IMR-90 (cell line): ENCODE results near the gene SAT1. TPM values are rescaled to one million over a fixed set of nuclear protein-coding genes. Genes with fewer than 3 reads are reported as not detected.

Experiments used
- ATAC-seq: fragments of 200-7000 bp; cut with Tn5 transposase; 2 replicates; pipeline ENCODE4 v1.9.1; 2020; ENCODE audit warnings: low read depth, mild to moderate bottlenecking, moderate library complexity
- BruUV-seq: library from RNA; stranded (reverse); fragments of 400-500 nt; replicated peaks from 2 replicates; lab custom pipeline; 2021; lab: Mats Ljungman, UMichigan
- CTCF ChIA-PET: fragments of 300-600 bp; formaldehyde crosslinking; extraction: SDS; loops from one replicate; lab custom pipeline; 2021; ENCODE audit warnings: antibody characterized with exemption; lab: Yijun Ruan, JAX
- POLR2A ChIA-PET: fragments of 300-600 bp; sonication (Branson Sonifier 250); formaldehyde crosslinking; loops from one replicate; lab custom pipeline; 2022; ENCODE audit warnings: antibody characterized with exemption; ENCODE audit not compliant: unreplicated experiment; lab: Charles Lee
- DNase-seq: peaks from one replicate; pipeline ENCODE4 v3.0.0; 2013
- H2AFZ ChIP-seq: replicated peaks from 2 replicates; pipeline ENCODE3; 2013; ENCODE audit warnings: low read length, mild to moderate bottlenecking; ENCODE audit not compliant: poor library complexity
- H2AK5ac ChIP-seq: 2 replicates; pipeline ENCODE4 v1.6.1; 2013; ENCODE audit warnings: low read depth, low read length, inconsistent platforms
- H2AK9ac ChIP-seq: replicated peaks from 2 replicates; pipeline ENCODE3; 2013; ENCODE audit warnings: mild to moderate bottlenecking, low read depth, low read length, moderate library complexity; ENCODE audit not compliant: poor library complexity
- H2BK120ac ChIP-seq: 2 replicates; pipeline ENCODE4 v1.6.1; 2013; ENCODE audit warnings: low read depth, low read length, inconsistent platforms
- H2BK15ac ChIP-seq: 3 replicates; pipeline ENCODE4 v1.6.1; 2013; ENCODE audit warnings: low read depth, low read length, inconsistent platforms
- H2BK20ac ChIP-seq: 2 replicates; pipeline ENCODE4 v1.6.1; 2013; ENCODE audit warnings: low read depth, mild to moderate bottlenecking, inconsistent platforms, low read length, moderate library complexity
- H2BK5ac ChIP-seq: 2 replicates; pipeline ENCODE4 v1.6.1; 2013; ENCODE audit warnings: mild to moderate bottlenecking, low read depth, low read length, inconsistent platforms; ENCODE audit not compliant: poor library complexity, severe bottlenecking
- H3K14ac ChIP-seq: replicated peaks from 2 replicates; pipeline ENCODE4 v1.6.1; 2013; ENCODE audit warnings: low read depth, low read length, inconsistent platforms
- H3K18ac ChIP-seq: 2 replicates; pipeline ENCODE4 v1.6.1; 2013; ENCODE audit warnings: low read depth, low read length, control low read depth
- H3K23ac ChIP-seq: 2 replicates; pipeline ENCODE4 v1.6.1; 2013; ENCODE audit warnings: low read depth, low read length, inconsistent platforms
- H3K27ac ChIP-seq: 2 replicates; pipeline ENCODE4 v1.5.1; 2013; ENCODE audit warnings: mild to moderate bottlenecking, control low read depth, low read length; ENCODE audit not compliant: insufficient read depth
- H3K27me3 ChIP-seq: 2 replicates; pipeline ENCODE4 v1.6.1; 2013; ENCODE audit warnings: low read length; ENCODE audit not compliant: control insufficient read depth, insufficient read depth
- H3K36me3 ChIP-seq: 2 replicates; pipeline ENCODE4 v1.6.1; 2013; ENCODE audit warnings: low read length, mixed read lengths; ENCODE audit not compliant: control insufficient read depth, insufficient read depth
- H3K4ac ChIP-seq: 2 replicates; pipeline ENCODE4 v1.6.1; 2013; ENCODE audit warnings: low read depth, low read length, inconsistent platforms
- H3K4me1 ChIP-seq: 2 replicates; pipeline ENCODE4 v1.6.1; 2013; ENCODE audit warnings: low read length, mixed read lengths; ENCODE audit not compliant: control insufficient read depth, insufficient read depth
- H3K4me2 ChIP-seq: 2 replicates; pipeline ENCODE4 v1.6.1; 2013; ENCODE audit warnings: low read depth, mild to moderate bottlenecking, control low read depth, low read length, moderate library complexity
- H3K4me3 ChIP-seq: 2 replicates; pipeline ENCODE4 v1.5.1; 2013; ENCODE audit warnings: low read depth, mild to moderate bottlenecking, control low read depth, low read length, moderate library complexity; ENCODE audit not compliant: insufficient read depth
- H3K56ac ChIP-seq: 2 replicates; pipeline ENCODE4 v1.6.1; 2013; ENCODE audit warnings: low read length, inconsistent platforms; ENCODE audit not compliant: insufficient read depth; ENCODE audit errors: extremely low read depth
- H3K79me1 ChIP-seq, 2 experiments: 2 replicates each; pipeline ENCODE4 v1.6.1; 2013; ENCODE audit warnings: low read length in 2 of 2, inconsistent platforms in 1 of 2, low read depth in 1 of 2
- H3K9ac ChIP-seq: 2 replicates; pipeline ENCODE4 v1.6.1; 2013; ENCODE audit warnings: low read depth, low read length, control low read depth
- H3K9me1 ChIP-seq: 2 replicates; pipeline ENCODE4 v1.6.1; 2013; ENCODE audit warnings: low read length, inconsistent platforms; ENCODE audit not compliant: insufficient read depth
- H3K9me3 ChIP-seq: 2 replicates; pipeline ENCODE4 v1.6.1; 2013; ENCODE audit warnings: low read length; ENCODE audit not compliant: control insufficient read depth, insufficient read depth
- H4K20me1 ChIP-seq: 2 replicates; pipeline ENCODE4 v1.6.1; 2013; ENCODE audit warnings: low read length, inconsistent platforms; ENCODE audit not compliant: insufficient read depth
- H4K5ac ChIP-seq: 2 replicates; pipeline ENCODE4 v1.6.1; 2013; ENCODE audit warnings: mild to moderate bottlenecking, low read depth, low read length, control low read depth
- H4K8ac ChIP-seq, 2 experiments: 2 replicates each; pipeline ENCODE4 v1.6.1; 2013; ENCODE audit warnings: low read depth in 2 of 2, low read length in 2 of 2, control low read depth in 1 of 2, inconsistent platforms in 1 of 2
- H4K91ac ChIP-seq: 2 replicates; pipeline ENCODE4 v1.6.1; 2013; ENCODE audit warnings: low read depth, low read length, inconsistent platforms; ENCODE audit not compliant: insufficient read depth
- BHLHE40 ChIP-seq: fragments of 150-350 bp; IDR thresholded peaks from 2 replicates; pipeline ENCODE4 v1.6.1; 2016; ENCODE audit warnings: mild to moderate bottlenecking, low read depth, low read length
- RCOR1 ChIP-seq: IDR thresholded peaks from 2 replicates; pipeline ENCODE4 v1.6.1; 2012; ENCODE audit warnings: mild to moderate bottlenecking, low read length, improper control_type of control experiment; ENCODE audit not compliant: insufficient replicate concordance
- WGBS, 2 experiments: methylation state at CpG; one replicate each; pipeline versions ENCODE4 v1.1.5 to v1.1.7; 2013; ENCODE audit warnings: missing lambda C conversion rate in 2 of 2; ENCODE audit not compliant: insufficient read length in 1 of 2; ENCODE audit errors: extremely low coverage in 2 of 2; 5-methylcytosine and 5-hydroxymethylcytosine counted together
- dilution Hi-C: fragments of 300-500 bp; cut with HindIII; formaldehyde crosslinking; loops from one replicate; pipeline ENCODE4 v1.14.3; 2018; ENCODE audit warnings: low sequenced_read_pairs; ENCODE audit not compliant: unreplicated experiment
- in situ Hi-C: fragments of 300-500 bp; cut with MboI; formaldehyde crosslinking; loops from 3 replicates; pipeline ENCODE4 v1.14.3; 2019; ENCODE audit warnings: low sequenced_read_pairs, inconsistent platforms, mixed read lengths
- intact Hi-C: fragments of 100-400 bp; cut with micrococcal nuclease; formaldehyde crosslinking; loops from 2 replicates; pipeline ENCODE4 v1.10.0; 2022
- polyA plus RNA-seq, 3 experiments: library from polyadenylated mRNA; depleted of rRNA; stranded (reverse); fragments of >200 nt; gene quantifications; 2 replicates each; pipeline ENCODE4 v1.2.3, GENCODE V29; 2012; ENCODE audit warnings: low replicate concordance in 1 of 3
- total RNA-seq: library from RNA; depleted of rRNA; stranded (reverse); fragments of >200 nt; gene quantifications from 2 replicates; pipeline ENCODE4 v1.2.3, GENCODE V29; 2012

Gene SAT1
- total and polyA plus RNA-seq, 2 of the 4 experiments (the other 2 are of a cell fraction) = 55.9 to 92.8 TPM

- ChIA-PET CTCF (no interaction called here), POLR2A (interaction anchor here (0.5 kb wide), 1 partner anchor 17 kb away, joined by 4 read pairs; no protein-coding TSS in a partner anchor)
- Histone ChIP-seq H3K56ac (no peak overlapping the region), H3K27me3 (peaks cover 2% of the 10 kb centered on the region; the same call in 1 of the 2 replicates), H2BK20ac (no peak overlapping the region), H3K23ac (no peak overlapping the region), H4K8ac (no peak overlapping the region), H2BK15ac (no peak overlapping the region), H2AK5ac (no peak overlapping the region), H3K18ac (no peak overlapping the region), H3K4ac (no peak overlapping the region), H2BK120ac (no peak overlapping the region), H4K91ac (no peak overlapping the region), H3K9ac (no peak overlapping the region), H3K4me1 (no peaks in the 10 kb centered on the region), H2AFZ (no peak overlapping the region), H3K4me3 (no peak overlapping the region), H2AK9ac (no peak overlapping the region), H3K14ac (no peak overlapping the region), H2BK5ac (no peak overlapping the region), H3K9me3 (no peaks in the 10 kb centered on the region), H4K5ac (no peak overlapping the region), H3K27ac (no peak overlapping the region), H4K20me1 (no peaks in the 10 kb centered on the region), H3K36me3 (no peaks in the 10 kb centered on the region), H3K9me1 (no peaks in the 10 kb centered on the region), H3K4me2 (no peak overlapping the region), H3K79me1 (no peaks in the 10 kb centered on the region)
- in situ Hi-C loops = no loop called here
- intact Hi-C loops = no loop called here
- no peak for ATAC-seq
- dilution Hi-C loops = no loop called here
- WGBS, 2 experiments = no CpG with 5 or more reads among the region's 6 CpGs
- BruUV-seq = no TSS peak
- TF ChIP-seq RCOR1 (no peak), BHLHE40 (no peak)
- DNase-seq = no peak
Observed at GRCh38 chrX:23792861-23793553, 10.0 kb downstream of the SAT1 start.
